ENCODE results near the gene KPNB1. TPM values are rescaled to one million over a fixed set of nuclear protein-coding genes. Genes with fewer than 3 reads are reported as not detected.
A peak's percentile ranks its signal among the peaks of the same experiment; 100 is the strongest.

KPNB1 gene
- total and polyA plus RNA-seq, 10 of the 15 experiments (the other 5 are each of a cell fraction or from before 2014, with no cell fraction given) = 67.8 to 525 (median 246) TPM

GRCh38 chr17:47684535-47685193 lies 34.9 kb downstream of the KPNB1 start:
- in situ Hi-C loops (cut with MboI) = no loop called here
- CTCF ChIA-PET = interaction anchor here (1.5 kb wide), 1 partner anchor 21 kb away, joined by 5 read pairs; no protein-coding TSS in a partner anchor

More at GRCh38 chr17:47684535-47685193, 34.9 kb downstream of the KPNB1 start:
- ChIA-PET POLR2A (interaction anchor here (0.5 to 0.6 kb wide), 2 partner anchors 60 to 377 kb away, joined by 3 to 7 read pairs; no protein-coding TSS in a partner anchor), RAD21 (ENCODE audit: unreplicated experiment) (no interaction called here), SMC1A (ENCODE audit: uncharacterized antibody, unreplicated experiment) (no interaction called here)
- TF ChIP-seq TARDBP (IDR thresholded peaks at IDR 0.05; ENCODE audit: borderline replicate concordance) (no peak), SMAD5 (IDR thresholded peaks at IDR 0.05; ENCODE audit: low read depth) (0 out of 2 replicates have a peak, but pooled peaks have one; percentile 33), CUX1 (IDR thresholded peaks at IDR 0.05; ENCODE audit: insufficient replicate concordance, low read depth, low read length) (no peak), STAT3 (IDR thresholded peaks at IDR 0.05; ENCODE audit: low read depth, low read length) (no peak), POLR2AphosphoS5 (IDR thresholded peaks at IDR 0.05; ENCODE audit: low read length) (peak; percentile 71), IRF5 (IDR thresholded peaks at IDR 0.05; ENCODE audit: borderline replicate concordance) (no peak), FOXM1 (IDR thresholded peaks at IDR 0.05; ENCODE audit: low read depth, low read length) (no peak), TCF7 (IDR thresholded peaks at IDR 0.05; ENCODE audit: borderline replicate concordance) (no peak), MTA3 (IDR thresholded peaks at IDR 0.05; ENCODE audit: borderline replicate concordance, low read length) (0 out of 2 replicates have a peak, but pooled peaks have one; percentile 23), POLR2A (IDR thresholded peaks at IDR 0.05; ENCODE audit: low read depth, low read length) (peak; percentile 45; the same call in 1 of the 2 replicates)
- Histone ChIP-seq H3K27me3 (replicated peaks in 1 of 2; ENCODE audit: control insufficient read depth in 2 of 2, insufficient read depth in 2 of 2, low read length in 1 of 2) (no peaks in the 10 kb centered on the region), H3K36me3 (ENCODE audit: control insufficient read depth in 2 of 2, insufficient read depth in 2 of 2, low read length in 1 of 2) (peaks cover 20 to 31% of the 10 kb centered on the region in 2 experiments), H3K9me3 (replicated peaks; ENCODE audit: control insufficient read depth, insufficient read depth, low read length) (no peaks in the 10 kb centered on the region), H3K9ac (ENCODE audit: control insufficient read depth, insufficient read depth, low read length) (no peak overlapping the region), H3K4me2 (ENCODE audit: control insufficient read depth, insufficient read depth) (no peak overlapping the region), H3K4me3 (no peak overlapping the region), H3K79me2 (ENCODE audit: control insufficient read depth, insufficient read depth, low read length) (no peaks in the 10 kb centered on the region), H3K4me1 (ENCODE audit: control insufficient read depth, insufficient read depth, low read length) (no peaks in the 10 kb centered on the region), H2AFZ (ENCODE audit: control insufficient read depth, low read depth, low read length) (no peak overlapping the region), H3K27ac (ENCODE audit: control insufficient read depth, insufficient read depth) (no peak overlapping the region), H4K20me1 (ENCODE audit: control insufficient read depth, insufficient read depth) (no peaks in the 10 kb centered on the region; the same call in 1 of the 2 replicates)
- no peak for FAIRE-seq
- intact Hi-C loops (cut with micrococcal nuclease; ENCODE audit: unreplicated experiment) = no loop called here
- no peak for DNase-seq (ENCODE audit: low read depth, low spot score)
- ATAC-seq = no peak
- no TSS peak for BruUV-seq (replicated peaks)
- WGBS (ENCODE audit: insufficient coverage, insufficient replicate concordance, low lambda C conversion rate, missing lambda C conversion rate) = 98% methylated on average over 4 of the region's 4 CpGs

Data from GM12878 (cell line).